H1 (cell line): ENCODE measurements around the gene ZNF496. TPM values are rescaled to one million over a fixed set of nuclear protein-coding genes. Genes with fewer than 3 reads are reported as not detected.
"Not testable (repeated sequence)": the region's sequence is repeated elsewhere in the genome, so short reads cannot be mapped to it uniquely, and the experiment has no call there.

Experiments used
- CTCF ChIA-PET: fragments of 300-600 bp; sonication (Branson Sonifier 250); formaldehyde crosslinking; loops from one replicate; lab custom pipeline; 2021; ENCODE audit not compliant: partially characterized antibody; lab: Charles Lee
- POLR2A ChIA-PET: fragments of 300-600 bp; sonication (Branson Sonifier 250); formaldehyde crosslinking; loops from one replicate; lab custom pipeline; 2021; ENCODE audit warnings: inconsistent platforms; ENCODE audit not compliant: partially characterized antibody; lab: Charles Lee
- DNase-seq, 2 experiments: peaks; one replicate each; pipeline versions ENCODE4 v3.0.0 to v3.0.0-alpha.2; 2010 to 2022; ENCODE audit warnings: low spot score in 2 of 2, low read depth in 1 of 2, mixed read lengths in 1 of 2
- FAIRE-seq: peaks from 2 replicates; lab custom pipeline; 2011; peaks lifted over from hg19 to GRCh38; lab: Jason Lieb, UNC
- H2AFZ ChIP-seq: 2 replicates; pipeline ENCODE4 v1.8.1; 2012; ENCODE audit warnings: low read length, inconsistent platforms
- H2AK5ac ChIP-seq: 2 replicates; pipeline ENCODE4 v1.6.1; 2013; ENCODE audit warnings: low read depth, low read length
- H2BK120ac ChIP-seq: replicated peaks from 2 replicates; pipeline ENCODE3; 2013; ENCODE audit warnings: low read depth, low read length, inconsistent platforms
- H2BK12ac ChIP-seq: 2 replicates; pipeline ENCODE4 v1.6.1; 2013; ENCODE audit warnings: low read depth, low read length
- H2BK15ac ChIP-seq: 2 replicates; pipeline ENCODE4 v1.6.1; 2013; ENCODE audit warnings: low read length
- H2BK20ac ChIP-seq: 2 replicates; pipeline ENCODE4 v1.6.1; 2013; ENCODE audit warnings: low read length
- H2BK5ac ChIP-seq: 2 replicates; pipeline ENCODE4 v1.6.1; 2013; ENCODE audit warnings: low read depth, low read length
- H3K14ac ChIP-seq: 2 replicates; pipeline ENCODE4 v1.6.1; 2013; ENCODE audit warnings: inconsistent platforms; ENCODE audit not compliant: insufficient read length
- H3K18ac ChIP-seq: 2 replicates; pipeline ENCODE4 v1.6.1; 2013; ENCODE audit warnings: low read length; ENCODE audit errors: extremely low read depth
- H3K23ac ChIP-seq: 2 replicates; pipeline ENCODE4 v1.6.1; 2013; ENCODE audit warnings: inconsistent platforms; ENCODE audit not compliant: insufficient read length
- H3K23me2 ChIP-seq: 2 replicates; pipeline ENCODE4 v1.6.1; 2013; ENCODE audit warnings: low read depth, low read length
- H3K27ac ChIP-seq: 2 replicates; pipeline ENCODE4 v1.6.1; 2011; ENCODE audit warnings: low read depth, low read length, inconsistent platforms
- H3K27me3 ChIP-seq, 4 experiments: replicated peaks in 1 of 4; 1 replicate in 1 of 4; 2 replicates in 3 of 4; pipeline versions ENCODE4 v1.6.1 to v1.8.1; 2011 to 2013; ENCODE audit warnings: low read length in 3 of 4, mild to moderate bottlenecking in 3 of 4, inconsistent platforms in 2 of 4, mixed read lengths in 2 of 4, moderate library complexity in 1 of 4; ENCODE audit not compliant: control insufficient read depth in 3 of 4, insufficient read depth in 3 of 4; ENCODE audit errors: extremely low read depth in 1 of 4
- H3K36me3 ChIP-seq, 4 experiments: 2 replicates each; pipeline versions ENCODE4 v1.6.1 to v1.8.1; 2011 to 2013; ENCODE audit warnings: mild to moderate bottlenecking in 4 of 4, low read length in 3 of 4, moderate library complexity in 2 of 4, control low read depth in 1 of 4, inconsistent platforms in 1 of 4; ENCODE audit not compliant: insufficient read depth in 4 of 4, control insufficient read depth in 2 of 4
- H3K4ac ChIP-seq: replicated peaks from 2 replicates; pipeline ENCODE3; 2013; ENCODE audit warnings: low read length, low read depth, mixed read lengths, inconsistent platforms; ENCODE audit not compliant: insufficient read length
- H3K4me1 ChIP-seq, 4 experiments: replicated peaks in 1 of 4; 1 replicate in 1 of 4; 2 replicates in 3 of 4; pipeline versions ENCODE4 v1.6.1 to v1.8.1; 2011 to 2013; ENCODE audit warnings: low read length in 3 of 4, inconsistent platforms in 2 of 4, mixed read lengths in 1 of 4; ENCODE audit not compliant: insufficient read depth in 4 of 4, control insufficient read depth in 3 of 4
- H3K4me2 ChIP-seq, 2 experiments: 2 replicates each; pipeline versions ENCODE4 v1.6.1 to v1.8.1; 2011 to 2013; ENCODE audit warnings: low read depth in 2 of 2, low read length in 2 of 2, control low read depth in 1 of 2, inconsistent platforms in 1 of 2, mild to moderate bottlenecking in 1 of 2; ENCODE audit not compliant: insufficient read depth in 1 of 2
- H3K4me3 ChIP-seq, 4 experiments: fragments of 200-600, 300-600 bp in 1 of 4; sonication (generic), shearing (Covaris generic), sonication (Bioruptor Twin) in 1 of 4; 2 replicates each; pipeline versions ENCODE4 v1.5.1 to v1.8.1; 2011 to 2016; ENCODE audit warnings: low read length in 4 of 4, low read depth in 3 of 4, control low read depth in 2 of 4, inconsistent platforms in 2 of 4, mild to moderate bottlenecking in 2 of 4, mixed read lengths in 1 of 4, moderate library complexity in 1 of 4; ENCODE audit not compliant: insufficient read depth in 2 of 4; ENCODE audit errors: extremely low read depth in 1 of 4
- H3K56ac ChIP-seq: replicated peaks from 2 replicates; pipeline ENCODE3; 2013; ENCODE audit warnings: low read depth, mild to moderate bottlenecking, mixed read lengths, low read length, inconsistent platforms; ENCODE audit not compliant: insufficient read length
- H3K79me1 ChIP-seq: 2 replicates; pipeline ENCODE4 v1.6.1; 2013; ENCODE audit warnings: low read depth, low read length, control low read depth
- H3K79me2 ChIP-seq, 2 experiments: 2 replicates each; pipeline versions ENCODE4 v1.6.1 to v1.8.1; 2012 to 2013; ENCODE audit warnings: low read length in 2 of 2, mild to moderate bottlenecking in 2 of 2, inconsistent platforms in 1 of 2; ENCODE audit not compliant: insufficient read depth in 2 of 2, control insufficient read depth in 1 of 2
- H3K9ac ChIP-seq, 4 experiments: replicated peaks in 1 of 4; 1 replicate in 1 of 4; 2 replicates in 3 of 4; pipeline versions ENCODE4 v1.6.1 to v1.8.1; 2011 to 2013; ENCODE audit warnings: low read depth in 3 of 4, low read length in 3 of 4, control low read depth in 2 of 4, mild to moderate bottlenecking in 2 of 4, moderate library complexity in 2 of 4, inconsistent platforms in 1 of 4; ENCODE audit errors: extremely low read depth in 1 of 4
- H3K9me3 ChIP-seq, 2 experiments: 2 replicates each; pipeline versions ENCODE4 v1.6.1 to v1.8.1; 2012 to 2013; ENCODE audit warnings: mild to moderate bottlenecking in 2 of 2, moderate library complexity in 2 of 2, control low read depth in 1 of 2, inconsistent platforms in 1 of 2, low read depth in 1 of 2, low read length in 1 of 2, mixed read lengths in 1 of 2; ENCODE audit not compliant: insufficient read depth in 2 of 2
- H4K20me1 ChIP-seq, 2 experiments: replicated peaks in 1 of 2; 2 replicates each; pipeline versions ENCODE3 to v1.8.1; 2011 to 2013; ENCODE audit warnings: inconsistent platforms in 2 of 2, low read length in 2 of 2, mild to moderate bottlenecking in 1 of 2; ENCODE audit not compliant: insufficient read depth in 2 of 2, control insufficient read depth in 1 of 2
- H4K5ac ChIP-seq: 2 replicates; pipeline ENCODE4 v1.6.1; 2013; ENCODE audit warnings: low read length, low read depth, mixed read lengths, inconsistent platforms; ENCODE audit not compliant: insufficient read length
- H4K8ac ChIP-seq: 2 replicates; pipeline ENCODE4 v1.8.0; 2013; ENCODE audit warnings: mild to moderate bottlenecking, moderate library complexity, low read length, inconsistent platforms; ENCODE audit not compliant: insufficient read depth; ENCODE audit errors: extremely low read depth
- H4K91ac ChIP-seq: replicated peaks from 2 replicates; pipeline ENCODE3; 2013; ENCODE audit warnings: low read length, mixed read lengths, inconsistent platforms; ENCODE audit not compliant: insufficient read length
- WGBS, 2 experiments: shearing (Covaris generic) in 1 of 2; methylation state at CpG; one replicate each; pipeline versions ENCODE4 v1.1.6 to v1.1.7; 2013 to 2015; ENCODE audit warnings: low lambda C conversion rate in 2 of 2, mixed read lengths in 2 of 2, inconsistent platforms in 1 of 2, low coverage in 1 of 2, missing lambda C conversion rate in 1 of 2; ENCODE audit not compliant: insufficient replicate concordance in 2 of 2, insufficient coverage in 1 of 2, insufficient read length in 1 of 2; ENCODE audit errors: extremely low coverage in 1 of 2, missing lambda C conversion rate in 1 of 2; 5-methylcytosine and 5-hydroxymethylcytosine counted together
- polyA plus RNA-seq, 7 experiments: library from polyadenylated mRNA; depleted of rRNA in 3 of 7; stranded (reverse) in 5 of 7; unstranded in 2 of 7; fragments of >200 nt in 5 of 7; fragments of 200-250 nt in 2 of 7; gene quantifications; 1 replicate in 5 of 7; 2 replicates in 1 of 7; 4 replicates in 1 of 7; pipeline versions ENCODE4 v1.2.1 to v1.2.3, GENCODE V29; 2011 to 2013; ENCODE audit warnings: missing spikeins in 2 of 7, mixed read lengths in 2 of 7
- total RNA-seq: library from RNA; stranded (reverse); fragmentation: NEBNext Ultra II Directional; extraction: Animal tissue kit (Norgen Biotek cat#: 25700); gene quantifications from 2 replicates; pipeline ENCODE4 v1.2.1, GENCODE V29; 2021

The ZNF496 gene
- total and polyA plus RNA-seq, 2 of the 8 experiments (the other 6 are each of a cell fraction or from before 2014, with no cell fraction given): 27.9 to 71.4 TPM

DNA sequence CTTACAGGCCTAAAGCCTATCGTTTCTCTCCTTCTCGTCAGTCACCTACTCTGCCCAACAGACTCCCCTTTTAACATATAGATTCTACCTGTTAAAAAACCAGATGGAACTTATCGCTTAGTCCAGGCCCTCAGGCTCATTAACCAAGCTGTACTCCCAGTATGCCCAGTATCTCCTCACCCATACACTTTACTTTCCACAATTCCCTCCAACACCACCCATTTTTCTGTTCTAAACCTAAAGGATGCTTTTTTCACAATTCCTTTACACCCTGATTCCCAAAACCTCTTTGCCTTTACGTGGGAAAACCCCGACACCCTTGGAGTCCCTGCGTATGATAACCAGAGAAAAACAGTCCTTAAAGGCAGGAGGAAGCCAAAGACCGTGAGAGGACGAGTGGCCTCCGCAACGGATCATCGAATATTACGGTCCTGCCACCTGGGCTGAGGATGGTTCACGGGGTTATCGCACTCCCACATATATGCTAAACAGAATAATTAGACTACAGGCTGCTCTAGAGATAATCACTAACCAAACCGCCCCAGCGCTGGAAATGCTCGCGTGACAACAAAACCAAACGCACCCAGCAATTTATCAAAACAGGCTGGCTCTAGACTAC lies 42.3 kb downstream of the ZNF496 start:
- FAIRE-seq, H3K23ac ChIP-seq, H2BK12ac ChIP-seq, H2AFZ ChIP-seq, H3K18ac ChIP-seq, H3K23me2 ChIP-seq, H3K4me2 ChIP-seq, H3K79me2 ChIP-seq, H3K79me1 ChIP-seq, H2BK5ac ChIP-seq, H3K36me3 ChIP-seq, H2BK15ac ChIP-seq, H3K27ac ChIP-seq, H3K4ac ChIP-seq, H3K9ac ChIP-seq, H3K56ac ChIP-seq, H2BK120ac ChIP-seq, H4K91ac ChIP-seq, H4K20me1 ChIP-seq, H4K5ac ChIP-seq, H3K4me3 ChIP-seq, H2BK20ac ChIP-seq, H3K9me3 ChIP-seq, H3K14ac ChIP-seq, H4K8ac ChIP-seq, H3K27me3 ChIP-seq, H2AK5ac ChIP-seq: not testable (repeated sequence)
- WGBS, 2 experiments: 95% methylated on average over 19 of the region's 19 CpGs; no CpG with 5 or more reads in 1 of the 2 experiments
- POLR2A ChIA-PET: interaction anchor here (0.8 to 1.0 kb wide), 3 partner anchors 8 to 12 kb away, joined by 3 to 6 read pairs (median 3); no protein-coding TSS in a partner anchor
- CTCF ChIA-PET: interaction anchor here (0.6 to 1.0 kb wide), 2 partner anchors 36 to 154 kb away, joined by 3 to 4 read pairs; no protein-coding TSS in a partner anchor
- peak in 1 of 2 experiments; percentile 26 for DNase-seq
- peaks cover 12 to 21% (median 14%) of the 10 kb centered on the region in 4 experiments for H3K4me1 ChIP-seq
